ENCODE data around the gene CCDC87.

DNA sequence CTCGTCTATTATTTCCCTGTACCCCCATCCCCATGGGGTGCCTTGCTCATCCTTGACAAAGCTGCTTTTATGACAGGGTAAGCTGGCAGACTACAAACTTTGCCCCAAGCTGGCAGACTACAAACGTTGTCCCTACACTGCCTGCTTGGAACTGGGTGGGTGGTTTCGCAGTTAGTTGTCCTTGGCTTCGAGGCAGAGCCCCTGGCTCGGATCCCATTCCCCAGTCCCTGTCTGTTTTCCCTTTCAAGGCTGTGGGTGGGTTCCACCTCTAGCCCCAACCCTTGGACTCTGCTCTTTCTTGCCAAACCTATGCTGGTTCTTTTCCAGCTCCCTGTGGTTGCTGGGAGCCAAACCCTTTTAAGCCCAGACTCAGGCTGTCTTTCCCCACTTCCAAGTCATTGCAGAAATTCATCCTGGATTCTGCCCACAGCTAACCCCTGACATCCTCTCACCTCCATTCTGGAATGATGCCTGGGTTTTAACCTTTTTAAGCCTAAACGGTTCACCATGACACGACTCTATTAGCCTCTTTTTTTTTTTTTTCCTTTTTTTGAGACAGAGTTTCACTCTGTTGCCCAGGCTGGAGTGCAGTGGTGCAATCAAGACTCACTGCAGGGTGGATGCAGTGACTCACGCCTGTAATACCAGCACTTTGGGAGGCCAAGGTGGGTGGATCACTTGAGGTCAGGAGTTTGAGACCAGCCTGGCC, 14.4 kb upstream of the CCDC87 start:
- TF ChIP-seq, protein P1, sequence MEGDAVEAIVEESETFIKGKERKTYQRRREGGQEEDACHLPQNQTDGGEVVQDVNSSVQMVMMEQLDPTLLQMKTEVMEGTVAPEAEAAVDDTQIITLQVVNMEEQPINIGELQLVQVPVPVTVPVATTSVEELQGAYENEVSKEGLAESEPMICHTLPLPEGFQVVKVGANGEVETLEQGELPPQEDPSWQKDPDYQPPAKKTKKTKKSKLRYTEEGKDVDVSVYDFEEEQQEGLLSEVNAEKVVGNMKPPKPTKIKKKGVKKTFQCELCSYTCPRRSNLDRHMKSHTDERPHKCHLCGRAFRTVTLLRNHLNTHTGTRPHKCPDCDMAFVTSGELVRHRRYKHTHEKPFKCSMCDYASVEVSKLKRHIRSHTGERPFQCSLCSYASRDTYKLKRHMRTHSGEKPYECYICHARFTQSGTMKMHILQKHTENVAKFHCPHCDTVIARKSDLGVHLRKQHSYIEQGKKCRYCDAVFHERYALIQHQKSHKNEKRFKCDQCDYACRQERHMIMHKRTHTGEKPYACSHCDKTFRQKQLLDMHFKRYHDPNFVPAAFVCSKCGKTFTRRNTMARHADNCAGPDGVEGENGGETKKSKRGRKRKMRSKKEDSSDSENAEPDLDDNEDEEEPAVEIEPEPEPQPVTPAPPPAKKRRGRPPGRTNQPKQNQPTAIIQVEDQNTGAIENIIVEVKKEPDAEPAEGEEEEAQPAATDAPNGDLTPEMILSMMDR (IDR thresholded peaks at IDR 0.05; ENCODE audit: borderline replicate concordance, extremely low read depth, low read length, poor library complexity, severe bottlenecking): no peak
- TF ChIP-seq EZH2 (IDR thresholded peaks at IDR 0.05; ENCODE audit: borderline replicate concordance, low read depth, low read length, severe bottlenecking): no peak

Data from DND-41 (cell line).